GM21723 (cell line): ENCODE data around the gene CSAD.

ENCODE experiments used
- ATAC-seq: cut with Tn5 transposase; IDR thresholded peaks from one replicate; pipeline ENCODE4 v1.9.1; 2021; ENCODE audit warnings: mild to moderate bottlenecking, moderate library complexity; ENCODE audit not compliant: unreplicated experiment

Gene CSAD

DNA sequence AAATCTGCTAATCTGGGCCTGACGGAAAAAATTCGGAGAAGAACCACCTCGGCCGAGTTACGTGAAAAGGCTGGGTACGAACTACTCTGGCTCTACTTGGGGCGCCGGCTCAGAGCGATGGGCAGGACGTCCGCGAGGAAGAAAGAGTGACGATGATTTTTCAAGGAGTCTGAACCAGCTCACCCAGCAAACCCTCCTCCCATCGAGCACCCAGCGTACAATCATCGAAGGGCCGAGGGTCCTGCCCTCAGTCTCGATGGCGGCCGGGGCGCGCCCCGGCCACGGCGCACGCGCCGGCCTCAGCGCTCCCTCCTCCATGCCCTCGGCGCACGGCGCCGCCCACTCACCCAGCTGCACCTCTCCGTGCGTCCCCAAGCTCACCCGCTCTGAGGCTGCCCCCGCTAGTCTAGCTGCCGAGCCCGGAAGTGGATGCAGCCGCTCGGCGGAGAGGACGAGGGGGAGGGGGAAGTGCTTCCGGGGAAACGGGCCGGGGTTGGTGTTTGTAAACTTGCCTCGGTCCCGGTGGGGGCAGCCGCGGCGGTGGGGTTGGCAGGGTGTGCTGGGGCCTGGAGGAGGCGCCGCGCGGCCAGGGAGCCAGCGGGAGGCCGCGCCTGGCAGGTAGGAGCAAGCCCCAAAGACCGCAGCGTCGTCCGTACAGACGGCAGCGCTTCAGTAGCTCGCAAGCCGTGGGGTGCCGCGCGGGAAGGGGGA lies at the start of gene CSAD, which contains the start of gene ZNF740:
Gene CSAD (minus strand): TSS at position 706 of the 711 bp plus-strand sequence. CDS start 7,455 bp downstream, outside the sequence.
Gene ZNF740 (plus strand): TSS at position 503 of the 711 bp plus-strand sequence. CDS start 1,262 bp downstream, outside the sequence.
- ATAC-seq: peak; percentile 95

- ATAC-seq: no peak
Measured at GRCh38 chr12:53230108-53230845, 49.6 kb upstream of the CSAD start.

- no peak for ATAC-seq
Measured at GRCh38 chr12:53229454-53229853, 48.7 kb upstream of the CSAD start.

- ATAC-seq: no peak
Measured at GRCh38 chr12:53227836-53228235, 47.1 kb upstream of the CSAD start.

- no peak for ATAC-seq
Measured at GRCh38 chr12:53227341-53227740, 46.6 kb upstream of the CSAD start.

DNA sequence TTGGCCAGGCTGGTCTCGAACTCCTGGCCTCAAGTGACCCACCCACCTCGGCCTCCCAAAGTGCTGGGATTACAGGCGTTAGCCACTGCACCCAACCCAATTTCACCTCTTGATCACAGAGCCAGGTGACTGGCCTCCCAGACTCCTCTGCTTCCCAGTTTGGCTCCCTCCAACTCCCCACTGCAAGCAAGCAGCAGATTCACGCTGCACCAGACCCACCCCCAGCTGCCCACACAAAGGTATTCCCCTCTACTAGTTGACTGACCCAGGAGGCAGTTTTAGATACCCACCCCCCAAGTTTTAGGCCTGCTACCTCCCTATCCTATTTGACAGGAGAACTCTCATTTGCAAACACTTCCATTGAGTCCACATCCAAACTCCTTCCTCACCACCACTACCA lies 46.1 kb upstream of the CSAD start:
- ATAC-seq: no peak

DNA sequence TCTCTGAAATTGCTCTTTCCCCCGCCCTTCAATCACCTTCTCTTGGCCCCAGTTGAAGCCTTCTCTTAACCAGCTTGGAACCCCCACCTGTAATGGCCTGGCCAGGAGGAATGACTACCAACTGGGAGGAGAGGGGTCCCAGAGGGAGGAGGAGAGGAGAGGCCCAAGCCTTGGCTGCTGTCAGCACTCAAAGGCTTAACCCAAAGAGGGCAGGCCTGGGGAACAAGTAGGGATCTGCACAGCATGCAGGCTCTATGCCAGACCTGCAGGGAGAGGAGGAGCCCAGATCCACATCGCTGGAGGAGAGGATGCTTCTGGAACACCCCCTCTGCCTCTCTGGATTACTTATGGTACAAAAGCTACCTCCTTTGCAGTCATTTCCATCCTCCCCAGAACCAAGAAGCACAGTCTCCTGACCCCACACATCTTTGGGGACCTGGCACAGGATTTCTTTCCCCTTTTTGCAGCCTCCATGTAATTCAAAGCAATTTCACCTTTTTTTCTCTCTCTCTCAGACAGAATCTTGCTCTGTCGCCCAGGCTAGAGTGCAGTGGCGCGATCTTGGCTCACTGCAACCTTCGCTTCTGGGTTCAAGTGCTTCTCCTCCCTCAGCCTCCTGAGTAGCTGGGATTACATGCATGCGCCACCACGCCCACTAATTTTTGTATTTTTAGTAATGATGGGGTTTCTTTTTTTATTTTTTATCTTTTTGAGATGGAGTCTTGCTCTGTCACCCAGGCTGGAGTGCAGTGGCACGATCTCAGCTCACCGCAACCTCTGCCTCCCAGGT lies 45.1 kb upstream of the CSAD start:
- ATAC-seq: no peak

- ATAC-seq: no peak
Measured at GRCh38 chr12:53224897-53225634, 44.3 kb upstream of the CSAD start.

DNA sequence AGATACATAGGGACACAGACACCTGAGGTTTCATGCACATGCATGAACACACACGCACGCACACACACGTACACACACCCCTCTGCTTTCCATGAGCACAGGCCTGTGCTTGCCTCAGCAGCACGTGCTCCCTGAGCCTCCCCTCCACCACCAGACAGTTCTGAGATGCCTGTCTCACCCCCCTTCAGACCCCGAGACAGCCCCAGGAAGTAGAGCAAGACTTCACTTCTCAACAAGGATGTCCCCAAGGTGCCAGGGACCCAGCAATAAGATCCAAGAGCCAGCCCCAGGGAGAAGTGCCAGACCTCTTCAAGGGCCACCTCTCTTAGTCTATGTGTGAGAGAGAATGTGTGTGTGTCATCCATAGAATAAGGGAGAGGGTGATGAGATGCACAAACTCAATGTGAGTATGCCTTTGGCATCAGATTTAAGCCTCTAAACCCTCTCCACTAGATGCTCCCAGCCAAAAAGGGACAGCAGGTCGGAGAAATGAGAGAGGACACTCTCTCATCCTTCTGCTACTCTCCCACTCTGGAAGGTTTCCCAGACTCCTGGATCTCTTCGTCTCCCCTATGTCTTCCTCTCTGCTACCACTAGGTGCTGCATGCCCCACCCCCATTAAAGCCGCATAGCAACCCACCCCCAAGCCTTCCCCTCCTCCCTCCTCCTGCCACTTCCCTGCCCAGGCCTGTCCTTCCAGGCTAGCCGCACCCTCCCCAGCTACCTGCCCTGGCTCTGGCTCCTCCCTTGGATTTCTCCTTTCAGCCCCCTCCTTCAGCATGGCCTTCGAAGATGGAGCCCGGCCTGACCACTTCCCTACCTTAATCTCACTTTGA lies 43.6 kb upstream of the CSAD start:
- ATAC-seq: no peak

DNA sequence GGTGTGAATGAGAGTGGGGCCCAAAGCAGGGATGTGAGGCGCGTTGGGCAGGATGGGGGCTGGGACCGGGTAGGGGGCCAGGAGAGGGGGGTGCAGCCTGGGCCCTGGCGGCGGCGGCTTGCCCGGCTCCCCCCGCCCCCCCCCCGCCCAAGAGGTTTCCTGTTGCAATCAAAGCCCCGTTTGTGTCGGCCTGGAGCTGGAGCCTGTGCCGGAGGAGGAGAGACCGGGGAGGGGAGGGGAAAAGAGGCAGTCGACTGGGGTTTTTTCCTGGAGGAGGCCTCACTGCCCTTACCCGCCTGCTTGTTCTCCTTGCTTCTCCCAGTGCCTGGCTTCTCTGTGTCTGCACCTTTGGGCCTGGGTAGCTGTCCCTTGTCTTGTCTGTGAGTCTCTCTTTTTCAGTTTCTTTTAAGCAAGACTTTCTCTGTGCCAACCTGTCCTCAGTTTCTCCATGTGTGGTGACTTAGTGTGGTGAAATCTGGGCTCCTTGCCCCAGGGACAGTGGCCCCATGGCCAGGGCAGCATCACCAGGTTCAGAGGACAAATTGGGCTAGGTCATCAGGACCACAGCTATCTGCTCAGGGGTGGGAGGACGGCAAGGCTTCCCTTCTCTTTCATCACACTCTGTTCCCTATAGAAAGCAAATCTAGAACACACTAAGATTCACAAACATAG lies 42.8 kb upstream of the CSAD start:
- no peak for ATAC-seq

DNA sequence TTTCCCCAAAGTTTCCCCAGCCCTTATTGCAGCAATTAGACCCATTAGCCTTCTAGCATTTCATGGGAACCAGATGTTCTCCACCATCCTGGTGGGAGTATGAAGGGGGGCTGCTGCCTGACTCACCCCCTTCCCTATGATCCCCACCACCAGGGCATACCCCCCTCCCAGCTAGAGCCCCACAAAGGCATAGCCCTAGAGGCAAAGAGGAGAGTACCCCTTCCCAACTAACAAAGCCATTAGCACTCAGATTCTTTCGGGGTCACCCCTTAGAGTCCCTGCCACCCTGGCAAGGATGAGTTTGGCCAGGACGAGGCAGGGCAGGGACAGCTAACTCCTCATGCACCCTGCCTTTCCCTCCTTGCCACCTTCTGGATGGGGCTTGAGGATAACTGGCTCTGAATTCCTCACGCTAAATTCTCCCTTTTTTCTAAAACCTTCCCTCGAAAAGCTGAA lies 42.1 kb upstream of the CSAD start:
- ATAC-seq: no peak

- no peak for ATAC-seq
Measured at GRCh38 chr12:53222170-53222721, 41.5 kb upstream of the CSAD start.

DNA sequence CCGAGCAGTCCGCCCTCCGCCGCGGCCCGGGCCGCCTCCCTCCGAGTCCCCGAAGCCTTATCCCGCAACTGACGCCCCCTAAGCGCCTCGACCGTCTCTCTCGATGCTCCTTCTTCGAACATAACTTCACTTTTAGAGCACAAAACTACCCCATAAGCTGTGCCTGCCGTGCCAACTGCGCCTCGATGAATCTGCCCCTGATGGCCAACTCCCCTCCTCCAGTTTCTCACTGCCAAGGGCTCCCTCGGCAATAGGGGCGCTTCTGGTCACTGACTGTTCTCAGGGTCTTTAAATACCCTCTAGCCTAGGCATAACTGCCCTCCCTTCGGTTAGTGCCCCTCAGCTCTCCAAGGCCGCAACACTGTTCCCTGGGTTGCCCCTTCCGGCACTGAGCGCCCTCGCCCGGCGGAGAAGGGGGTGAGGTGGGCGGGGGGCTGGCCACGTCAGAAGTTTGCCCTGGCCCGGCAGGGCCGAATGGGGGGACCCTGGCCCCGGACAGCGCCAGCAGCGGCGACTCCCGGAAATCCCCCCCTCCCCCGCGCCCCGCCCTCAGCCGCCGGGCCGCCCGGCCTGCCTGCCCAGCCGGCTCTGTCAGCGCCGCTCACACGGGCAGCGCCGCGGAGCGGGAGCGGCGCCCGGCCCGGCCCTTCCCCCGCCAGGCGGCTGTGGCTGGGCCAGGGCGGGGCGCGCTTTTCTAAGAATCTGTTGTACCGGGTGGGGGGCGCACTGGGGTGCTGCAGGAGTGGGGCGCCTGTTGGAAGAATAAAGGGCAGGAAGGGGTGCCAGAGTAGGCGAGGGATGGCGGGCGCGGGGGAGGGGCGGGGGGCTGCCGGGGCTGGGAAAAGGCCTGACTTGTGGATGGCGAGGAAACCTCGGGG lies 40.7 kb upstream of the CSAD start:
- ATAC-seq: peak; percentile 31

GRCh38 chr12:53220694-53221202 lies 40.0 kb upstream of the CSAD start:
- peak; percentile 57 for ATAC-seq

GRCh38 chr12:53219956-53220693 lies 39.4 kb upstream of the CSAD start:
- peak; percentile 39 for ATAC-seq

GRCh38 chr12:53219292-53219955 lies 38.7 kb upstream of the CSAD start:
- no peak for ATAC-seq
